ENCODE results near the gene HNF1B. TPM values are rescaled to one million over a fixed set of nuclear protein-coding genes. Genes with fewer than 3 reads are reported as not detected.

Gene HNF1B
- total RNA-seq, 4 donors from 2014 or later, result 0.29 to 1.5 TPM; not detected in 2

DNA sequence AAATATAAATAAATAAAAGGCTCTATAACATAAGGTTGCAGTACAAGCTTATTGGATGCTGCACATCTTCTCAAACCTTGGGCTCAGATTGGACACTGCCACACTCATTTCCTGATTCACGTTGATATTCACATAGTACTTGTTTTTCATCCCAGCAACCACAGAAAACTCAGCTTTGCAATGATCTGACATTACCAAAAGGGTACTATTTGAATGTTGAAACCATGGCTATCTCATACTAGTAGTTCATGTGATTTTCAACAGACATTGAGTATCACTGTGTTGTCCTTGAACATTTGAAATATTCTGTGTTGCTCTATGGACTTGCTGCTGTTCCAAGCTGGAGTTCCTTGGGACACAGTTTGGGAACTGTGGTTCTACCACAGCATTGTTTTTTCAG, 87.7 kb downstream of the HNF1B start:
- no peaks in the 10 kb centered on the region for H3K36me3 ChIP-seq
- no peak overlapping the region for H3K4me3 ChIP-seq
- TF ChIP-seq, protein P1, sequence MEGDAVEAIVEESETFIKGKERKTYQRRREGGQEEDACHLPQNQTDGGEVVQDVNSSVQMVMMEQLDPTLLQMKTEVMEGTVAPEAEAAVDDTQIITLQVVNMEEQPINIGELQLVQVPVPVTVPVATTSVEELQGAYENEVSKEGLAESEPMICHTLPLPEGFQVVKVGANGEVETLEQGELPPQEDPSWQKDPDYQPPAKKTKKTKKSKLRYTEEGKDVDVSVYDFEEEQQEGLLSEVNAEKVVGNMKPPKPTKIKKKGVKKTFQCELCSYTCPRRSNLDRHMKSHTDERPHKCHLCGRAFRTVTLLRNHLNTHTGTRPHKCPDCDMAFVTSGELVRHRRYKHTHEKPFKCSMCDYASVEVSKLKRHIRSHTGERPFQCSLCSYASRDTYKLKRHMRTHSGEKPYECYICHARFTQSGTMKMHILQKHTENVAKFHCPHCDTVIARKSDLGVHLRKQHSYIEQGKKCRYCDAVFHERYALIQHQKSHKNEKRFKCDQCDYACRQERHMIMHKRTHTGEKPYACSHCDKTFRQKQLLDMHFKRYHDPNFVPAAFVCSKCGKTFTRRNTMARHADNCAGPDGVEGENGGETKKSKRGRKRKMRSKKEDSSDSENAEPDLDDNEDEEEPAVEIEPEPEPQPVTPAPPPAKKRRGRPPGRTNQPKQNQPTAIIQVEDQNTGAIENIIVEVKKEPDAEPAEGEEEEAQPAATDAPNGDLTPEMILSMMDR (IDR thresholded peaks at IDR 0.05), result no peak
- TF ChIP-seq POLR2A (IDR thresholded peaks at IDR 0.05), result no peak
- H3K9me3 ChIP-seq, result no peaks in the 10 kb centered on the region
- no peaks in the 10 kb centered on the region for H3K4me1 ChIP-seq
- H3K27ac ChIP-seq, result no peak overlapping the region
- no peaks in the 10 kb centered on the region for H3K27me3 ChIP-seq
- intact Hi-C loops (cut with DNase I; ENCODE audit: low total_unique reads), result no loop called here
- DNase-seq, result no peak

DNA sequence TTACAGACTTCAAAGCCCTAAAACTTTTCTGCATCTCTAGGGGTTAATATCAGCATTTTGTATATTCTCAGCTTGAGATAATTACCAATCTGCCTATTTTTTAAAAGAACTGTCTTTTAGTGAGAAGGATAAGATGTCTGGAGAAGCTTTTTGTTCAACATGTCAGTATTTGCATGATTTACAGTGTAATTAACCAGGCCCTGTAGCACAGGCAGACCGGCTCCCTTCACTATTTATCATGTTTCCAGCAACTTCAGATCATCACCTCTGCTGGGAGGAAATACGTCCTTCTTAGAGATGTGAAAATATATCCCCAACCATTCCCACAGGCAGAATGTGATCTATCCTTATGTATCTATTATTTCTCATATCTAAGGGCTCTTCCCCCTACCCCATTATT, 93.0 kb downstream of the HNF1B start:
- Histone ChIP-seq H3K27ac (no peak overlapping the region), H3K9me3 (no peaks in the 10 kb centered on the region), H3K4me3 (no peak overlapping the region), H3K36me3 (no peaks in the 10 kb centered on the region), H3K27me3 (peaks cover 0 to 3% of the 10 kb centered on the region in 2 donors), H3K4me1 (no peaks in the 10 kb centered on the region)
- TF ChIP-seq, protein P1 (IDR thresholded peaks at IDR 0.05), result no peak
- no peak for TF ChIP-seq POLR2A (IDR thresholded peaks at IDR 0.05)
- DNase-seq, result no peak
- intact Hi-C loops (cut with DNase I; ENCODE audit: low total_unique reads), result no loop called here

DNA sequence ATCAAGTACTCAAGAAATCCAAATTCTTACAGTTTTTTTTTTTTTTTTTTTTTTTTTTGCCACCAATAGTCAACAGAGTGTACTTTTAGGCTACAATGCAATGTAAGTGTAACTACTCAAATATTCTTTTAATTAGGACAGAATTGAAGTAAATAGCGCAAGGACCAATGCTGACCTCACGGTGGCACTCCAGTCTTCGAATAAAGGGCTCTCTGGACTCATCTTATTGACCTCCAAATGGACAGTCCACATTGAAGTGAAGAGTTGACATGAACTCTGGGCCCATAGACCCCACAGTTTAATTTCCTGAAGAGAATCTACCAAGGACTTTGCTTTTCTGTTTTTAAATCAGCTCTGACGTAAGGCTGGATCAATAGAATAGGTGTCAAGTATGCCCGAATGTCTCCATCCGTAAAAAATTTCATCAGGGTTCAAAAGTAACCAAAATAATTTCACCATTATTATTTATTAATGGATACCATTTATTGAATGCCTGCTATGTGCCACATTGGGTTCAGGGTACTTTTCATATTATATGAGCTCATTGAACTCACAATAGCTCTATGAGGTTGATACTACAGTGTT, 94.3 kb downstream of the HNF1B start:
- no peaks in the 10 kb centered on the region for H3K4me1 ChIP-seq
- peaks cover 0 to 3% of the 10 kb centered on the region in 2 donors for H3K27me3 ChIP-seq
- DNase-seq, result no peak
- intact Hi-C loops (cut with DNase I; ENCODE audit: low total_unique reads), result no loop called here
- no peak overlapping the region for H3K4me3 ChIP-seq
- H3K27ac ChIP-seq, result no peak overlapping the region
- TF ChIP-seq, protein P1 (IDR thresholded peaks at IDR 0.05), result no peak
- no peak for TF ChIP-seq POLR2A (IDR thresholded peaks at IDR 0.05)
- no peaks in the 10 kb centered on the region for H3K9me3 ChIP-seq
- H3K36me3 ChIP-seq, result no peaks in the 10 kb centered on the region

DNA sequence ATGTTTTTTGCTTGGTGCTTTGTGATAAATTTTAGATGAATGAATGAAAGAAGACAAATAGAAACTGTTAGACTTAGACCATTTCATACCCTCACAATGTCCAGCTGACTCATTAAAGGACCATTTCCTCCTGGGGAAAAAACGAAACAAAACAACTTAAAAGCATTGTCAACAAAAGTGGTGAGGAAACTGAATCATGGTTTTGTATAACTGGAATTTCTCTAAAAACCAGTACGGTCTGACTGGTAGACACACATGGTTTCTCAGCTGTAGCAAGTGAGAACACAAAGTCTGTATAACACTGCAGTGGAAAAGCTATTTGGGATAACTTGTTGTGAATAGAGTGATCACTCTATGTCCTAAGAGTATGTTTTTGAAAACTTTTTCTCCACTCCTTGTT, 96.3 kb downstream of the HNF1B start:
- H3K4me1 ChIP-seq, result no peaks in the 10 kb centered on the region
- intact Hi-C loops (cut with DNase I; ENCODE audit: low total_unique reads), result no loop called here
- H3K36me3 ChIP-seq, result no peaks in the 10 kb centered on the region
- no peak overlapping the region for H3K27ac ChIP-seq
- TF ChIP-seq POLR2A (IDR thresholded peaks at IDR 0.05), result no peak
- TF ChIP-seq, protein P1 (IDR thresholded peaks at IDR 0.05), result no peak
- H3K27me3 ChIP-seq, result peaks cover 0 to 3% of the 10 kb centered on the region in 2 donors
- DNase-seq, result no peak
- no peaks in the 10 kb centered on the region for H3K9me3 ChIP-seq
- H3K4me3 ChIP-seq, result no peak overlapping the region

DNA sequence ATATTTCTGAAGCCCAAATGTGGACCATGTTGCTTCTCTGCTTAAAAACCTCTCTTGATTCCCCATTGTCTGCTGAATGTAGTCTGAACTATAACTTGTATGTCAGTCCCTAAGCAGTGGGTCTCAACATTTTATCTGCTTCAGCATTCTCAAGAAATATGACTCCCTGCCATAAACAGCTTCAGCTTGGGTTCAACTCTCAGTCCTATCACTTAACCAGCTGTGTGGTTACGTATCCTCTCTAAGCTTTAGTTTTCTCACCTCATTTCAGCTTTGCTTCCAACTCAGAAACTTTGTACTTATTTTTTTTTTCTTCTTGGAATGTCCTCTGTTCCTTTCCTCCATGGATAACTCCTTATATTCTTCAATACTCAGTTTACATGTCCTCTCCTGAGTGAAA, 97.0 kb downstream of the HNF1B start:
- intact Hi-C loops (cut with DNase I; ENCODE audit: low total_unique reads), result no loop called here

More for the DNA sequence above, 97.0 kb downstream of the HNF1B start:
- Histone ChIP-seq H3K4me1 (no peaks in the 10 kb centered on the region), H3K36me3 (no peaks in the 10 kb centered on the region), H3K4me3 (no peak overlapping the region), H3K27ac (no peak overlapping the region), H3K9me3 (no peaks in the 10 kb centered on the region), H3K27me3 (peaks cover 0 to 3% of the 10 kb centered on the region in 2 donors)
- TF ChIP-seq POLR2A (IDR thresholded peaks at IDR 0.05), result no peak
- TF ChIP-seq, protein P1 (IDR thresholded peaks at IDR 0.05), result no peak
- no peak for DNase-seq

All from uterus (tissue), 4 donors.